Measurements from ENCODE around the gene LDLRAD2. TPM values are rescaled to one million over a fixed set of nuclear protein-coding genes. Genes with fewer than 3 reads are reported as not detected.

Gene LDLRAD2
- polyA plus RNA-seq, 12 donors, result 4.1 to 9.6 (median 5.5) TPM; not detected in 1

DNA sequence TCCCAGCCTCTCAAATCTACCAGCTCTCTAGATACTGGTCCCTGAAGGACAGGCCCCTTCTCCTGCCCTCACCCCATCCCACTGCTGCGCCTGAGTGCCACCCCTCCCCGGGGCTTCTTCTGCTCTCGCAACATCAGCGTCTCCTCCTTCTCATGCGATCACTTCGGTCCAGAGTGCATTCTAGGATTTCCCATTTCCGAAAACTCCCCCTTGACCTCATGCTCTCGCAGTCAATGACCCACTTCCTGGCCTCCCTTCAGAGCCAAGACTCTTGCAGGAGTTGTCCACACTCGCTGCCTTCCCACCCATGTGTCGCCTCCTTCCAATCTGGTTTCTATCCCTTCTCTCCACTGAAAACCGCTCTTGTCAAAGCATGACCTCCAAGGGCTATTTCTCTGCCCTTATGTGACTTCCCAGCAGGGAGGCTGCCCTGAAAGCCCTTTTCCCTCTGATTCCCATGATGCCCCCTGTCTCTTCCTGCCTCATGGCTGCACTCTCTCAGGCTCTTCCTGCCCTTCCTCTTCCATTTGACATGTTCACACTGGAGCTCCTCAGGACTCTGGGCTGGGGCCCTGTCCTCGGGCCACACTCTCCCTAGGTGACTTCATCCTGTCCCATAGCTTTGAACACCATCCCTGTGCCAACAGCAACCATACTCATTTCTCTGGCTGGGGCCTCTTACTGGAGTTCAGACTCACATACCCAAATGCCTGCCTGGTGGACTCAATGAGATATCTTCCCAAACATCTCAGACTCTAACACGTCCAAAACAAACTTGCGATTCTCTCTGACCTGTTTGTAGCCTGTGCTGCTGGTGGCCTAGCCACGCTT lies 46.0 kb downstream of the LDLRAD2 start:
- no peak for DNase-seq

DNA sequence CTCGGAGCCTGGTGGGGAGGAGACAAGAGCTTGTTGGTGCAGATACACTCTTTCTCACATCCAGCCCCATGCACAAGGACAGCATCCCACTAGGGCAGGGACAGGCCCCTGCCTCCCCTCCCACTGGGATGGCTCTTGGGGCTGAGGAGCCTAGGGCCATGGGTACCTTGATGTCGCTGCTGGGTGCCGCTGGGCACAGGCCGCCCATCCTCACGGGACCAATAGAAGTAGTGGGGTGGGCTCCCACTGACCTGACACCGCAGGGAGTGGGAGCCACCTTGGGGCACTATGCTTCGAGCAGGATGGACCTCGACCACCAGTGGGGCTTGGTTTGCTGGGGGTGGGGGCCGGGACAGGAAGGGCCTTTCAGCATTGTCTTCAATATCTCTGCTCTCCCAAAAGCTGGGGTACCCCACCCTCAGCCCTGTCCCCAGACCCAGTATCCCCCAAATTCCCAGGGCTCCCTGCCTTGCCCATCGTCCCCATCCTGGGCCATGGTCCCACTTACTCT lies 47.7 kb downstream of the LDLRAD2 start:
- DNase-seq, result no peak

DNA sequence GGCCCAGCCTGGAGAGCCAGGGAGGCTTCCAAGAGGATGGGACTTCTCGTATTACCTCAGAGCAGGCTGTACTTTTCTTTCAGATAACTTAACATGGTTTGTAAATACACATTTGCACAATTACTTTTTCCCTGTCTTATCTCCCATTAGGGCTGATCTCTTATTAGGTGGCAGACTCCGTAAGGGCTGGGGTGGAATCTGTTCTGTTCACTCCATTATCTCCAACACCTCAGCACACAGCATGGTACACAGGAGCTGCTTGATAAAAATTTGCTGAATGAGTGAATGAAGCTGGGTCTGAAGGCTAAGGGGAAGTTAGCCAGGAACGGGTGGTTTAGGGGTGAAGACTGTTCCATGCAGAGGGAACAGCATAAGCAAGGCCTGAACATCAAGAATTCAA lies 48.9 kb downstream of the LDLRAD2 start:
- no peak for DNase-seq

DNA sequence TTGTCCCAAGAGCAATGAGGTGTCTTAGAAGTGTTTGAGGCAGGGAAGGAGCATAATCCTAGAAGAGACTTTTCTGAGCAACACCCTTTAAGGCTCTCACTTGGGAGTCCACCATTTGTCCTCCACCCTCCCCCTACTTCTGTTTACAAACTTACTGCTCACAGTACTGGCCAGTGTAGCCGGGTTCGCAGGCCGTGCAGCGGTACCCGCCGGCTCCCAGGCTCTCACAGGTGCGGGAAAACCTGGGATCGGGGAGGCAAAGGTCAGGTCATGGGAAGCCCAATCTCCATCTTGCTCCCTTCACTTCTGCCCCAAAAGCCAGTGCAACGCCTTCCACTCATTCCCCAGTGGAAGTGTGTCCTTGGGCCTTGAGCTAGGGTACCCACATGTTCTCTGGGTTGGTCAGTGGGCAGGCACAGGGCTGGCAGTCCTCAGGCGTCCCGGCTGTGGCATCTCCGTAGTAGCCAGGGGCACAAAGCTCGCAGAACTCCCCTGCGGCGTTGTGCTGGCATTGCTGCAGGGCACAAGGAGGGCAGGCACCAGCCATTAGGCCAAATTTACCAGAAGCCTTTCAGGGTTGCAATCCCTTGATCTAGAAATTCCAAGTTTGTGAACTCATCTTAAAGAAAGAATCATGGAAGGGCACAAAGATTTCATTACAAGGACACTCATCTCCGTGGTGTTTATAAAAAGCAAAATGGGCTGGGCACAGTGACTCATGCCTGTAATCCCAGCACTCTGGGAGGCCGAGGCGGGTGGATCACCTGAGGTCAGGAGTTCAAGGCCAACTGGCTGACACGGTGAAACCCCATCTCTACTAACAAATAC lies 49.8 kb downstream of the LDLRAD2 start:
- DNase-seq, result no peak

DNA sequence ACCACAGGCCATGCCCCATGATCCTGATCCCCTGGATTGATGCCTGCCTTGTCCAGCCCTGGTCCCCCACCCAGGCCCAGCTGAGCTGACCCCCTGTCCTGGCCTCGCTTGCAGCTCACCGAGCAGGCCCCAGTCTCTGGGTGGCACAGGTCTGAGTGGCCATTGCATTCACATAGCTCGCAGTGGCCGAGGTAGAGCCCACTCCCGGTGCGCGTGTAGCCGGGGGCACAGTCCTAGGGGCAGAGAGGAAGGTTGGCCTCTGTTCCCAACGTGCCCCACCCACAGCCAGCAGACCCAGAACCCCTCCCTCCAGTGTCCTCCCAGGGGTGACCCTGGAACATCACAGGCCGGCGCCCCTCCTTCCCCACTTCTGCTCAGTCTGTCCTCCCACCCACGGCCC lies 51.9 kb downstream of the LDLRAD2 start:
- no peak for DNase-seq

DNA sequence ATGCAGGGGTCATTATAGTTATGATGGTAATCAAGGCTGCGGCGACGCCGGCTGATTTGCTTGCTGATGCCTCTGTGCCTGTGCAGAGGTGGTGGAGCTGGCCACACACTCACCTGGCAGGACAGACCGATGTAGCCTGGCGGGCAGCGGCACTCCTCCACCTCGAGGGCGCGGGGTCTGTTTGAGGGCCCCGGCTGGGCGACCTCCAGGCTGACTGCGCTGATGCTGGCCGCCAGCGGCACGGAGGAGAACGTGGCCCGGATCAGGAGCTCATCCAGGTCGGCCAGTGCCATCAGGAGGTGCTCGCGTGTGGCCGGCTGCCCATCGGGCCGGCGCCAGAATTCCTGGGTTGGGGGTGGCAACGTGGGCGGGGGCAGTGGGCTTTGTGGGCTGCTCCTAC lies 52.7 kb downstream of the LDLRAD2 start:
- DNase-seq, result no peak

DNA sequence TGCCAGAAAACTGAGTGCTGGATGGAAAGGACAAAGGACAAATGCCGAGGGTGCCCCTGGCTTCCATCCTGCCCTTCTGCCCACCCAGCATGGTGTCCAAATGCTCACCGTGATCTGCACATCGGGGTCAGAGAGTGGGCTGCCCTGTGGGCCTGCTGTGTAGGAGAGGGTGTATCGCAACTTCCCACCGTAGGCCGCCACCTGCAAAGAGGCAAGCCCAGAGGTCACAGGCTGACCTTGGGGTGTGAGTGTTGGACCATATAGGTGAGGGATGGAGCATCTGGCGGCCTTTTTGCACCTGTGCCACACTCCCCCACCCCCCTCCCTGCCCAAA lies 53.5 kb downstream of the LDLRAD2 start:
- DNase-seq, result no peak

DNA sequence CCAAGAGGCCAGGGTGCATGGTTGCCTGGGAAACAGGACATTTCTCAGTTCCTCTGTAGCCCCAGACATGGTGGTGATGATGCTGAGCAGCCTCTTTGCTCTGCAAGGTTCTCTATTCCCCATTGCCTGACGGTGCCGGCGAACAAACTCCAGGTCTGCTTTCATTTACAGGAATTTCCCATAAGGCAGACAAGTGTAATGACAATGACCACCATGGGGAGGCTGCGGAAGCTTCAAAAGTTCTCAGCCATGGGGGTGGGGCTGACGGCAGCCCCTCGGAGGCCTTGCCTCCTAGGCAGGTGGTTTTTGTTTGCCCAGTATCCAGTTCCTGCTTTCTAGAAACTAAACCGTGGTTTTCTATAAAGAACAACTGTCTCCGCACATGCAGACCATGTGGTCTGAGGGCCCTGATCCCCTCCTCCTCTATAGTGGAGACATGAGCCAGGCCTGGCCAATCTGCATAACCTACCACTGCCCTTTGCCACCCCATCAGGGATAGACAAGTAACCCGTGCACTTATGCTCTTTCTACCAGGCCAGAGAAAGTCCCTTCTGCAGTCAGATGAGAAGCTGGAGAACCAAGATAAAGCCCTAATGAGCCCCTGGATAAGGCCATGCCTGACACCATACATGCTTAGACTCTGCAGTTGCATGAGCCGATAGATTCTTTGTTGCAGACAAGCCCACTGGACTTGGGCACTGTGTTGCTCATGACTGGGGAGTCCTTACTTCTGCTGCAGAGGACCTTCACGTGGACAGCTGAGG lies 54.1 kb downstream of the LDLRAD2 start:
- peak; percentile 8 for DNase-seq

DNA sequence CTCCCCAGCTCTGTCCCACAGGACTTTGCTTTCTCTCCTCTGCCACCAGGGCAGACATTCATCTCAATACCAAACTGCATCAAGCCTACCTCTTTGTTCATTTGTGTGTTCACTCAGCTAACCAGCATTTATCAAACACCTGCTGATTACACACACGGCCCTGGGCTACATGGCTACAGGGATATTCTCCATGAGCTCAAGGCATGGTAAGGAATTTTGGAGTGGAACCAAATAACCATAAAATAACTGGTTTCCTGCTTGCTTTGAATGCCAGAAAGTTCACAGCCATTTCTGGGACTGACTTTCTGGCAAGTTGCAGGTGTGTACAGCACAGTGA lies 54.6 kb downstream of the LDLRAD2 start:
- no peak for DNase-seq

DNA sequence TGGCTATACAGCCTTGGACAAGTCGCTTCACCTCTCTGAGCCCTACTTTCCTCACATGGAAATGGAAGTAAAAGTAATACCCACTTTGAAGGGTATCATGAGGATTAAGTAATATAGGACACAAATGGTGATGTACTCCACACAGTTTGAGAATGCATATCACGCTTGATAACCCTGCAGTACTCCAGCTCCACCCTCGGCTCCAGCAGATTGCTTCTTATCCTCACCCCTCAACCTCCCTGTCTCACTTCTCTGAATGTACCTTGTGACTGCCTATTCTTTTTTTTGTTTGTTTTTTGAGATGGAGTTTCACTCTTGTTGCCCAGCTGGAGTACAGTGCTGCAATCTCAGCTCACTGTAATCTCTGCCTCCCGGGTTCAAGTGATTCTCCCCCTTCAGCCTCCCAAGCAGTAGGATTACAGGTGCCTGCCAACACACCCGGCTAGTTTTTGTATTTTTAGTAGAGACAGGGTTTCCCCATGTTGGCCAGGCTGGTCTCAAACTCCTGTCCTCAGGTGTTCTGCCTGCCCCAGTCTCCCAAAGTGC lies 55.5 kb downstream of the LDLRAD2 start:
- DNase-seq, result no peak

DNA sequence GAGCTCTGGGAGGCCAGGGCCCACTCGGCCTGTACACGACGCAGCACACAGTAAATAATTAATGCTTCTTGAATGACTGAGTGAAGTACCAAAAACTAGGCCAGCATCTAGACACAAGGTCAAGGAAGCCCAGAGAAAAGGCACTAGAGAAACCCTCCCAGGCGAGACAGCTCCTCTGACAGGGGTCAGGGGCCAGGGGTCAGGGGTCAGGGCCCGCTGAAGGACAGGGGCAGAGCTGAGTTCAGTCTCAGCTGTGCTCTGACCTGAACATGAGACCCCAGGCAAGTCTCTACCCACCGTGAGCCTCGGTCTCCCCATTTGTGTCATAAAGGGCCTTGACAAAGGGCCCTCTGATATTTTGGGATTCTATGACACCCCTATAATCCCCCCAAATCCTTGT lies 56.4 kb downstream of the LDLRAD2 start:
- no peak for DNase-seq

DNA sequence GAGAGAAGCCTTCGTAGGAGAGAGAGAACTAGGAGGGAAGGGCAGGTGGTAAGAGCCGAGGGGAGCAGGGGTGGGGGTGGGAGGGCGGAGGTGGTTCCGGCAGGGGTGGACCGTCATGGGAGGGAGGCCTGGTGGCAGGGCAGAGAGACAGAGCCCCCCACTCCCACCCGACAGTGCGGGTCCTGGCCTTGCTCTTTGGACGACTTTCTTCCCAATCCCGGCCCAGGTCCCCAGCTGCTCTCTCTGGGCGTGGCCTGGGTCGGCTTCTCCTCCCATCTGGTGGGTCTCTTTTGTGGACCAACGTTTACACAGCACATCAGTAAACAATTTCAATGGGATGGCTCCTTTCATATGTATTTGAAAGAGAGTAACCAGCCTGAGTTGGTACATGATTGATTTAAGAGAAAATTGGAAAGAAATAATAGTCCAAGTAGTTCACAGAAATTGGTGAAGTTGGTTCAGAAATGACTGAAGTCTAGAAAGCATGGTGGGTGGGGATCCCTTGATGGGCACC lies 56.9 kb downstream of the LDLRAD2 start:
- no peak for DNase-seq

DNA sequence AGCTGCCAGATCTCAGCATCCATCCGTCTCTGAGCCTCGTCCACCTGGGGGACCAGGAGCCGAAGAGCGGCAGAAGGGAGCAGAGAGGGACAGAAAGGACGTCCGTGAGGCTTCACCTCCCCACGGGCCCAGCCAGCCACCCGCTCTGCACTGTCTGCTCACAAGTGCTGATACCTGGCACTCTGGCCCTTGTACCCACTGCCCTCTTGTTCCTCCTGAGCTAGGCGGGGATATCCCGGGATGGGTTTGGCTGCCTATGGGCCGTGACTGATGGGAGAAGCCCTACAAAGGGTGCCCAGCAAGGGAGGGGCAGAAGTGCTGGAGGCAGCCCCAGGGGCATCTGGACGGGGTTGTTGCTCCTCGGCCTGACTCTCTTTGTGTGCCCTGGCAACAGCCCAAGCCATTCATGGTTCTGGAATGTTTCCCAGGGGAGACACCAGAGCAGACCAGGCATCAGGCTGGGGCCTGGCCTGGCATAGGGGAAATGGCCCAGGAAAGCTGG lies 57.6 kb downstream of the LDLRAD2 start:
- peak; percentile 15 for DNase-seq

DNA sequence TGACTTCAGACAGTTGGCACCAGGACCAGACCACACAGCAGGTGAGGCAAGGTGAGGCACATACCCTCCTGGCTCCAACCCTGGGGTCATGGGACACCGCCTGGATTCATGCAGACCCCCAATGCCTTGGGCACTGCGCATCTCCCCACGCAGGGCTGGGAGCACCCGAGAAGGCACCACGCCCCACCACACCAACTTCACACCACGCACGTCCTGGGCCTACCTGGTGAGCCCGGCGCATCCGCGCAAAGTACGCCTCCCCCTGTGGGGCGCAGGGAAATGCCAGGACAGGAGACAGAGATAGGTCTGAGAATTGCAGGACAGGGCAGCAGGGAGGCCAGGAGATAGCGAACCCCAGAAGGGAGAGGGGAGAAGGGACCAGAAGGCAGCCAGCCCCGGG lies 58.5 kb downstream of the LDLRAD2 start:
- no peak for DNase-seq

DNA sequence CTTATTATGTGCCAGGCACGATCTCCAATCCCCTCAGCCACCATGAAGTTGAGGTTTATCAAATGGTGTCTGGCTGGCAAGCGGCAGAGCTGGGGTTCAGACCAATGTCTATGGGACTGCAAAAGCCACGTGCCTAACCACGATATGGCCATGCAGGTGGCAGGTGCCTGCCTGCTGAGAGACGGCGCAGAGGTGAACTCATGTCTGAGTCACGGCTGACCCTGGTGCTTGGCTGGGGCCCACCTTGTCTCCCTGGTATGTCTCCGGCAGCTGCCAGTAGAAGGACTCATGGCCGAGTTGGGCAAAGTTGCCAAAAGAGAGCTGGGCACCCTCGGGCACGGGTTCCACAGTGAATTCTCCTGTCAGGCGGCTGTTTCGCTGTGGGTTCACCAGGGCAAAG lies 59.9 kb downstream of the LDLRAD2 start:
- no peak for DNase-seq

DNA sequence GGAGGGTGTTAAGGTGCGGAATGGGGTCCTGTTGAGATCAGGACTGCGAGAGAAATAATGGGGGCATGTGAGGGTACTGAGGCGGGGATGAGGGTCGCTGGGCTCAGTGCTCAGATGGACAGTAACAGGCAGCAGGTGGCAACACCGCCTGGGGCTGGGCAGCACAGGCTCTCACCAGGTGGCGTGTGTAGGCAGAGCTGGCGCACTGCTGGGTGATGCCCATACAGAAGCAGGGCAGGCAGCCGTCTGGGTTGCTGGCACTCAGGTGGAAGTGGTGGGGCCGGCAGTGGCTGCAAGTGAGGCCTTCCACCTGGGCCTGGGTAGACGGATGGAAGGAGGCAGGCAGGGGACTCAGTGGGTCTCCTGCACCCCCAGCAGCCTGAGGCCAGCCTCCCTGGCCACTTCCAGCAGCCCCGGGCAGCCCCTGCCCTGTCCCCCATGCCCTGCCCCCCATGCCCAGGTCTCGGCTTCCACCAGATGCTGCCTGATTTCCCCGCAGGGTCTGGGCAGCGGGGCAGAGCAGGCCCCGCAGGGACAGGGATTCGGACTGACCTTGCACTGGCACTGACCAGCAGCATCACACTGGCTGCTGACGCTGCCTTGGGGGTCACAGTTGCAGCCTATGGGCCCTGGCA lies 60.5 kb downstream of the LDLRAD2 start:
- no peak for DNase-seq

DNA sequence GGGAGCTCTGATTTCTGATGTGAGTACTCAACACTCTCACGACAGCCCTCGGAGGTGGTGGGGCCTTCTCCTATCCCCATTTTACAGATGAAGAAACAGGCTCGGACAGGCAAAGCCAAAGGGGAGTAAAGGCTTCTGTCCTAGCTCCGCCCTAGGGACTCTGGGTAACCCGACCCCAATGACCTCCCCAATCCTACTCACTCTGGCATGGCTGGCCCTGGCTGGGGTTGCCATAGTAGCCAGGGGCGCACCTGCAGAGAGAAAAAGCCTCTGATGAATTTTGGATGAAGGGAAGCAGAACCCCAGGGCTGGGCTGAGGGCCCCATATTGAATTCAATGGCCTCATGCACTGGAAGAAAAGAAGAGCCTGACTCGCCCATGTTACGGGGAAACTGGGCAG lies 61.1 kb downstream of the LDLRAD2 start:
- DNase-seq, result no peak

DNA sequence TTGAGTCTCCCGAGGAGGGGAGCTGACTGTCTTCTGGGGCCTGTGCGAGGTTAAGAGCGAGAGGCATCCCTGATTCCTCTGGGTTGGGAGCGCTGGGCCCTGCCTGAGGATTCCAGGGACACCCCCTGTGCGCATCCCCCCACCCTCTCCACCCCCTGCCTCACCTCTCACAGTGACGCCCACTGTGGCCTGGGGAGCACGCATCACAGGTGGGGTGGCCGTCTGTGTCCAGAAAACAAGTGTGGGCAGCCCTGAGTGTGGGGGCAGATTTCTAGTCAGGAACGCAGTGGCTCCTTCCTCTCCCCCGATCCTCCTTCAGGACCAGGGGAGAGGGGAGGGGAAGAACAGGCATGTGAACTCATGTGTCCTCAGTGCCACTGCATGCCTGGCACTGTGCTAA lies 61.7 kb downstream of the LDLRAD2 start:
- no peak for DNase-seq

DNA sequence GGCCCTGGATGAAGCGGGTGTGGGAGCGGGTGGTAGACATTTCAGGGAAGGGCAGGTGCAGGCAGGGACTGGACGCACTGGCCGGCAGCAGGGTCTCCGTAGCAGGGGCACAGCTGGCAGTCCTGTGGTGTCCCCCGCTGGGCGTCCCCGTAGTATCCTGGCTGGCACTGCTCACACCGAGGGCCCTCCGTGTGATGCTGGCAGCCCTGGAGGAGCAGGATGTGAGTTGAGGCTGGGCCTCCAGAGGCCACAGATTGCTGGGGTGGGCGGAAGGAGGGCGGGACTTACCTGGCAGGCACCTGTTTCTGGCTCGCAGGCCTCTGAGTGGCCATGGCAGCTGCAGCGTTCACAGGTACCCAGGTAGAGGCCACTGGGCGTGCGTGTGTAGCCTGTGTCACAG lies 62.3 kb downstream of the LDLRAD2 start:
- no peak for DNase-seq
